ENCODE data around the gene TCP1.
"Not testable (repeated sequence)": the region's sequence is repeated elsewhere in the genome, so short reads cannot be mapped to it uniquely, and the experiment has no call there.

The TCP1 gene

GRCh38 chr6:159754401-159754800, 35.0 kb downstream of the TCP1 start:
- TF ChIP-seq CTCF (IDR thresholded peaks at IDR 0.05; ENCODE audit: low read length, missing control alignments) = no peak
- H3K4me3 ChIP-seq (replicated peaks; ENCODE audit: low read depth, low read length) = no peak overlapping the region
- DNase-seq (ENCODE audit: low read depth) = no peak

GRCh38 chr6:159753081-159753872, 36.1 kb downstream of the TCP1 start:
- no peak overlapping the region for H3K4me3 ChIP-seq (replicated peaks; ENCODE audit: low read depth, low read length)
- no peak for DNase-seq (ENCODE audit: low read depth)
- TF ChIP-seq CTCF (IDR thresholded peaks at IDR 0.05; ENCODE audit: low read length, missing control alignments) = no peak

GRCh38 chr6:159751448-159751847, 38.0 kb downstream of the TCP1 start:
- no peak for TF ChIP-seq CTCF (IDR thresholded peaks at IDR 0.05; ENCODE audit: low read length, missing control alignments)
- no peak overlapping the region for H3K4me3 ChIP-seq (replicated peaks; ENCODE audit: low read depth, low read length)
- no peak for DNase-seq (ENCODE audit: low read depth)

GRCh38 chr6:159748127-159748526, 41.3 kb downstream of the TCP1 start:
- DNase-seq (ENCODE audit: low read depth); H3K4me3 ChIP-seq (replicated peaks; ENCODE audit: low read depth, low read length): not testable (repeated sequence)

- TF ChIP-seq CTCF (IDR thresholded peaks at IDR 0.05; ENCODE audit: low read length, missing control alignments) = no peak
- H3K4me3 ChIP-seq (replicated peaks; ENCODE audit: low read depth, low read length) = no peak overlapping the region
- no peak for DNase-seq (ENCODE audit: low read depth)
Observed at GRCh38 chr6:159746759-159747158, 42.6 kb downstream of the TCP1 start.

- TF ChIP-seq CTCF (IDR thresholded peaks at IDR 0.05; ENCODE audit: low read length, missing control alignments) = no peak
- H3K4me3 ChIP-seq (replicated peaks; ENCODE audit: low read depth, low read length) = no peak overlapping the region
- DNase-seq (ENCODE audit: low read depth) = no peak
Observed at GRCh38 chr6:159745081-159745480, 44.3 kb downstream of the TCP1 start.

- DNase-seq (ENCODE audit: low read depth) = no peak
- H3K4me3 ChIP-seq (replicated peaks; ENCODE audit: low read depth, low read length) = no peak overlapping the region
- TF ChIP-seq CTCF (IDR thresholded peaks at IDR 0.05; ENCODE audit: low read length, missing control alignments) = no peak
Observed at GRCh38 chr6:159742165-159742564, 47.2 kb downstream of the TCP1 start.

All from fibroblast of pulmonary artery (primary cell).